ENCODE results near the gene ARL6.
A peak's percentile ranks its signal among the peaks of the same experiment; 100 is the strongest.

ARL6 gene

GRCh38 chr3:97764407-97765238, at the start of gene ARL6 (continued):
- TF ChIP-seq ZNF391 (tag by site-specific recombination; IDR thresholded peaks at IDR 0.05; ENCODE audit: borderline replicate concordance, low read depth) = no peak
- TF ChIP-seq ZNF341 (tag by site-specific recombination; IDR thresholded peaks at IDR 0.05; ENCODE audit: low read depth) = peak; percentile 83
- no peak for TF ChIP-seq ZNF596 (tag by site-specific recombination; IDR thresholded peaks at IDR 0.05)
- TF ChIP-seq ZNF112 (tag by site-specific recombination; IDR thresholded peaks at IDR 0.05) = no peak
- no peak for TF ChIP-seq ZNF133 (tag by site-specific recombination; IDR thresholded peaks at IDR 0.05)
- TF ChIP-seq OSR2 (tag by site-specific recombination; IDR thresholded peaks at IDR 0.05) = no peak
- TF ChIP-seq, protein P1, sequence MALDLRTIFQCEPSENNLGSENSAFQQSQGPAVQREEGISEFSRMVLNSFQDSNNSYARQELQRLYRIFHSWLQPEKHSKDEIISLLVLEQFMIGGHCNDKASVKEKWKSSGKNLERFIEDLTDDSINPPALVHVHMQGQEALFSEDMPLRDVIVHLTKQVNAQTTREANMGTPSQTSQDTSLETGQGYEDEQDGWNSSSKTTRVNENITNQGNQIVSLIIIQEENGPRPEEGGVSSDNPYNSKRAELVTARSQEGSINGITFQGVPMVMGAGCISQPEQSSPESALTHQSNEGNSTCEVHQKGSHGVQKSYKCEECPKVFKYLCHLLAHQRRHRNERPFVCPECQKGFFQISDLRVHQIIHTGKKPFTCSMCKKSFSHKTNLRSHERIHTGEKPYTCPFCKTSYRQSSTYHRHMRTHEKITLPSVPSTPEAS (tag by site-specific recombination; IDR thresholded peaks at IDR 0.05) = peak; percentile 83
- TF ChIP-seq HOXD13 (CRISPR knock-in tag; IDR thresholded peaks at IDR 0.05; ENCODE audit: borderline replicate concordance) = no peak
- TF ChIP-seq, protein P2, sequence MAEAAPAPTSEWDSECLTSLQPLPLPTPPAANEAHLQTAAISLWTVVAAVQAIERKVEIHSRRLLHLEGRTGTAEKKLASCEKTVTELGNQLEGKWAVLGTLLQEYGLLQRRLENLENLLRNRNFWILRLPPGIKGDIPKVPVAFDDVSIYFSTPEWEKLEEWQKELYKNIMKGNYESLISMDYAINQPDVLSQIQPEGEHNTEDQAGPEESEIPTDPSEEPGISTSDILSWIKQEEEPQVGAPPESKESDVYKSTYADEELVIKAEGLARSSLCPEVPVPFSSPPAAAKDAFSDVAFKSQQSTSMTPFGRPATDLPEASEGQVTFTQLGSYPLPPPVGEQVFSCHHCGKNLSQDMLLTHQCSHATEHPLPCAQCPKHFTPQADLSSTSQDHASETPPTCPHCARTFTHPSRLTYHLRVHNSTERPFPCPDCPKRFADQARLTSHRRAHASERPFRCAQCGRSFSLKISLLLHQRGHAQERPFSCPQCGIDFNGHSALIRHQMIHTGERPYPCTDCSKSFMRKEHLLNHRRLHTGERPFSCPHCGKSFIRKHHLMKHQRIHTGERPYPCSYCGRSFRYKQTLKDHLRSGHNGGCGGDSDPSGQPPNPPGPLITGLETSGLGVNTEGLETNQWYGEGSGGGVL (tag by site-specific recombination; IDR thresholded peaks at IDR 0.05) = no peak
- no peak for TF ChIP-seq ZNF146 (tag by site-specific recombination; IDR thresholded peaks at IDR 0.05)
- TF ChIP-seq ZBTB17 (tag by site-specific recombination; IDR thresholded peaks at IDR 0.05) = peak; percentile 95
- no peak for TF ChIP-seq ZNF610 (tag by site-specific recombination; IDR thresholded peaks at IDR 0.05; ENCODE audit: borderline replicate concordance)
- TF ChIP-seq, protein P3, sequence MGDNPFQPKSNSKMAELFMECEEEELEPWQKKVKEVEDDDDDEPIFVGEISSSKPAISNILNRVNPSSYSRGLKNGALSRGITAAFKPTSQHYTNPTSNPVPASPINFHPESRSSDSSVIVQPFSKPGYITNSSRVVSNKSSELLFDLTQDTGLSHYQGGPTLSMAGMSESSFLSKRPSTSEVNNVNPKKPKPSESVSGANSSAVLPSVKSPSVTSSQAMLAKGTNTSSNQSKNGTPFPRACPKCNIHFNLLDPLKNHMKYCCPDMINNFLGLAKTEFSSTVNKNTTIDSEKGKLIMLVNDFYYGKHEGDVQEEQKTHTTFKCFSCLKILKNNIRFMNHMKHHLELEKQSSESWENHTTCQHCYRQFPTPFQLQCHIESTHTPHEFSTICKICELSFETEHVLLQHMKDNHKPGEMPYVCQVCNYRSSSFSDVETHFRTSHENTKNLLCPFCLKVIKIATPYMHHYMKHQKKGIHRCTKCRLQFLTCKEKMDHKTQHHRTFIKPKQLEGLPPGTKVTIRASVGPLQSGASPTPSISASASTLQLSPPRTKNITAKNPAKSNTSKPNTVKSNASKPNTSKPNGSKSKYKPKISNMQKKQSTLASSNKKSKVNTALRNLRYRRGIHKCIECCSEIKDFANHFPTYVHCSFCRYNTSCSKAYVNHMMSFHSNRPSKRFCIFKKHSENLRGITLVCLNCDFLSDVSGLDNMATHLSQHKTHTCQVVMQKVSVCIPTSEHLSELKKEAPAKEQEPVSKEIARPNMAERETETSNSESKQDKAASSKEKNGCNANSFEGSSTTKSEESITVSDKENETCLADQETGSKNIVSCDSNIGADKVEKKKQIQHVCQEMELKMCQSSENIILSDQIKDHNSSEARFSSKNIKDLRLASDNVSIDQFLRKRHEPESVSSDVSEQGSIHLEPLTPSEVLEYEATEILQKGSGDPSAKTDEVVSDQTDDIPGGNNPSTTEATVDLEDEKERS (tag by site-specific recombination; IDR thresholded peaks at IDR 0.05) = no peak
- TF ChIP-seq, protein P4, sequence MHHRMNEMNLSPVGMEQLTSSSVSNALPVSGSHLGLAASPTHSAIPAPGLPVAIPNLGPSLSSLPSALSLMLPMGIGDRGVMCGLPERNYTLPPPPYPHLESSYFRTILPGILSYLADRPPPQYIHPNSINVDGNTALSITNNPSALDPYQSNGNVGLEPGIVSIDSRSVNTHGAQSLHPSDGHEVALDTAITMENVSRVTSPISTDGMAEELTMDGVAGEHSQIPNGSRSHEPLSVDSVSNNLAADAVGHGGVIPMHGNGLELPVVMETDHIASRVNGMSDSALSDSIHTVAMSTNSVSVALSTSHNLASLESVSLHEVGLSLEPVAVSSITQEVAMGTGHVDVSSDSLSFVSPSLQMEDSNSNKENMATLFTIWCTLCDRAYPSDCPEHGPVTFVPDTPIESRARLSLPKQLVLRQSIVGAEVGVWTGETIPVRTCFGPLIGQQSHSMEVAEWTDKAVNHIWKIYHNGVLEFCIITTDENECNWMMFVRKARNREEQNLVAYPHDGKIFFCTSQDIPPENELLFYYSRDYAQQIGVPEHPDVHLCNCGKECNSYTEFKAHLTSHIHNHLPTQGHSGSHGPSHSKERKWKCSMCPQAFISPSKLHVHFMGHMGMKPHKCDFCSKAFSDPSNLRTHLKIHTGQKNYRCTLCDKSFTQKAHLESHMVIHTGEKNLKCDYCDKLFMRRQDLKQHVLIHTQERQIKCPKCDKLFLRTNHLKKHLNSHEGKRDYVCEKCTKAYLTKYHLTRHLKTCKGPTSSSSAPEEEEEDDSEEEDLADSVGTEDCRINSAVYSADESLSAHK (tag by site-specific recombination; IDR thresholded peaks at IDR 0.05) = no peak
- TF ChIP-seq MZF1 (tag by site-specific recombination; IDR thresholded peaks at IDR 0.05; ENCODE audit: borderline replicate concordance) = no peak
- TF ChIP-seq, protein P5, sequence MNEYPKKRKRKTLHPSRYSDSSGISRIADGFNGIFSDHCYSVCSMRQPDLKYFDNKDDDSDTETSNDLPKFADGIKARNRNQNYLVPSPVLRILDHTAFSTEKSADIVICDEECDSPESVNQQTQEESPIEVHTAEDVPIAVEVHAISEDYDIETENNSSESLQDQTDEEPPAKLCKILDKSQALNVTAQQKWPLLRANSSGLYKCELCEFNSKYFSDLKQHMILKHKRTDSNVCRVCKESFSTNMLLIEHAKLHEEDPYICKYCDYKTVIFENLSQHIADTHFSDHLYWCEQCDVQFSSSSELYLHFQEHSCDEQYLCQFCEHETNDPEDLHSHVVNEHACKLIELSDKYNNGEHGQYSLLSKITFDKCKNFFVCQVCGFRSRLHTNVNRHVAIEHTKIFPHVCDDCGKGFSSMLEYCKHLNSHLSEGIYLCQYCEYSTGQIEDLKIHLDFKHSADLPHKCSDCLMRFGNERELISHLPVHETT (tag by site-specific recombination; IDR thresholded peaks at IDR 0.05) = no peak
- TF ChIP-seq SALL2 (tag by site-specific recombination; IDR thresholded peaks at IDR 0.05; ENCODE audit: borderline replicate concordance) = no peak
- TF ChIP-seq SCRT1 (tag by site-specific recombination; IDR thresholded peaks at IDR 0.05; ENCODE audit: borderline replicate concordance) = peak; percentile 33; the same call in 1 of the 2 replicates
- TF ChIP-seq ZNF660 (tag by site-specific recombination; IDR thresholded peaks at IDR 0.05) = no peak
- TF ChIP-seq PRDM6 (tag by site-specific recombination; IDR thresholded peaks at IDR 0.05) = no peak
- no peak for TF ChIP-seq ZNF664 (tag by site-specific recombination; IDR thresholded peaks at IDR 0.05)
- no peak for TF ChIP-seq ZNF16 (tag by site-specific recombination; IDR thresholded peaks at IDR 0.05; ENCODE audit: low read depth)
- no peak for TF ChIP-seq GLI4 (tag by site-specific recombination; IDR thresholded peaks at IDR 0.05)
- peak; percentile 94 for TF ChIP-seq ZNF335 (tag by site-specific recombination; conservative IDR thresholded peaks at IDR 0.05)
- TF ChIP-seq, protein P6, sequence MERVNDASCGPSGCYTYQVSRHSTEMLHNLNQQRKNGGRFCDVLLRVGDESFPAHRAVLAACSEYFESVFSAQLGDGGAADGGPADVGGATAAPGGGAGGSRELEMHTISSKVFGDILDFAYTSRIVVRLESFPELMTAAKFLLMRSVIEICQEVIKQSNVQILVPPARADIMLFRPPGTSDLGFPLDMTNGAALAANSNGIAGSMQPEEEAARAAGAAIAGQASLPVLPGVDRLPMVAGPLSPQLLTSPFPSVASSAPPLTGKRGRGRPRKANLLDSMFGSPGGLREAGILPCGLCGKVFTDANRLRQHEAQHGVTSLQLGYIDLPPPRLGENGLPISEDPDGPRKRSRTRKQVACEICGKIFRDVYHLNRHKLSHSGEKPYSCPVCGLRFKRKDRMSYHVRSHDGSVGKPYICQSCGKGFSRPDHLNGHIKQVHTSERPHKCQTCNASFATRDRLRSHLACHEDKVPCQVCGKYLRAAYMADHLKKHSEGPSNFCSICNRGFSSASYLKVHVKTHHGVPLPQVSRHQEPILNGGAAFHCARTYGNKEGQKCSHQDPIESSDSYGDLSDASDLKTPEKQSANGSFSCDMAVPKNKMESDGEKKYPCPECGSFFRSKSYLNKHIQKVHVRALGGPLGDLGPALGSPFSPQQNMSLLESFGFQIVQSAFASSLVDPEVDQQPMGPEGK (tag by site-specific recombination; IDR thresholded peaks at IDR 0.05) = no peak

Data from HEK293 (cell line).